Right atrium auricular region (tissue), 2 donors: ENCODE measurements around the gene SDHB. TPM values are rescaled to one million over a fixed set of nuclear protein-coding genes. Genes with fewer than 3 reads are reported as not detected.

Experiments used
- DNase-seq: peaks from one replicate; pipeline ENCODE4 v3.0.0-alpha.2; 2019; ENCODE audit warnings: low spot score
- H3K27ac ChIP-seq, 2 donors: fragments of 200-600 bp; sonication (generic); 1 replicate in 1 of 2; 2 replicates in 1 of 2; pipeline ENCODE4 v1.5.1; 2016 to 2019
- H3K27me3 ChIP-seq, 2 donors: fragments of 200-600 bp; sonication (generic); one replicate each; pipeline versions ENCODE4 v1.5.1 to v1.6.0; 2017 to 2019
- H3K36me3 ChIP-seq: fragments of 200-600 bp; sonication (generic); one replicate; pipeline ENCODE4 v1.5.1; 2016
- H3K4me1 ChIP-seq, 2 donors: fragments of 200-600 bp; sonication (generic); one replicate each; pipeline versions ENCODE4 v1.5.1 to v1.6.0; 2017 to 2019
- H3K4me3 ChIP-seq, 2 donors: fragments of 200-600 bp; sonication (generic); 1 replicate in 1 of 2; 2 replicates in 1 of 2; pipeline ENCODE4 v1.5.1; 2017 to 2019; ENCODE audit warnings: mild to moderate bottlenecking in 1 of 2, moderate library complexity in 1 of 2
- H3K9me3 ChIP-seq, 2 donors: fragments of 200-600 bp; sonication (generic); one replicate each; pipeline ENCODE4 v1.5.1; 2019
- CTCF ChIP-seq, 2 donors: fragments of 200-600 bp; sonication (generic); IDR thresholded peaks; one replicate each; pipeline ENCODE4 v1.5.1; 2019; ENCODE audit warnings: antibody characterized with exemption in 2 of 2
- total RNA-seq, 2 donors: library from RNA; depleted of rRNA; stranded (reverse); fragments of >200 nt; gene quantifications; one replicate each; pipeline ENCODE4 v1.1.0, GENCODE V29; 2016

The SDHB gene
- total RNA-seq, 2 donors from 2014 or later = 240 to 528 TPM

- H3K27ac ChIP-seq = no peak overlapping the region
- H3K27me3 ChIP-seq = no peaks in the 10 kb centered on the region
- no peak for TF ChIP-seq CTCF (IDR thresholded peaks at IDR 0.05)
- H3K4me1 ChIP-seq = peaks cover 0 to 5% of the 10 kb centered on the region in 2 donors
- H3K36me3 ChIP-seq = peaks cover 83% of the 10 kb centered on the region
- H3K4me3 ChIP-seq = no peak overlapping the region
- no peak for DNase-seq
- no peaks in the 10 kb centered on the region for H3K9me3 ChIP-seq
These were observed 13.7 kb downstream of the SDHB start for GRCh38 chr1:17040135-17040534.

- Histone ChIP-seq H3K4me3 (no peak overlapping the region), H3K9me3 (no peaks in the 10 kb centered on the region), H3K27me3 (no peaks in the 10 kb centered on the region), H3K4me1 (no peaks in the 10 kb centered on the region), H3K27ac (no peak overlapping the region), H3K36me3 (peaks cover 80% of the 10 kb centered on the region)
- no peak for DNase-seq
- no peak for TF ChIP-seq CTCF (IDR thresholded peaks at IDR 0.05)
These were observed 14.3 kb downstream of the SDHB start for GRCh38 chr1:17039522-17039921.

- Histone ChIP-seq H3K4me1 (no peaks in the 10 kb centered on the region), H3K27me3 (no peaks in the 10 kb centered on the region), H3K36me3 (peaks cover 78% of the 10 kb centered on the region), H3K4me3 (no peak overlapping the region), H3K27ac (no peak overlapping the region), H3K9me3 (no peaks in the 10 kb centered on the region)
- TF ChIP-seq CTCF (IDR thresholded peaks at IDR 0.05) = no peak
- no peak for DNase-seq
These were observed 20.4 kb downstream of the SDHB start for GRCh38 chr1:17033481-17033880.

GRCh38 chr1:17032741-17033140, 21.1 kb downstream of the SDHB start:
- peaks cover 86% of the 10 kb centered on the region for H3K36me3 ChIP-seq
- TF ChIP-seq CTCF (IDR thresholded peaks at IDR 0.05) = no peak
- no peak for DNase-seq
- no peaks in the 10 kb centered on the region for H3K9me3 ChIP-seq
- H3K27me3 ChIP-seq = no peaks in the 10 kb centered on the region
- no peaks in the 10 kb centered on the region for H3K4me1 ChIP-seq
- H3K4me3 ChIP-seq = no peak overlapping the region
- no peak overlapping the region for H3K27ac ChIP-seq

- H3K4me1 ChIP-seq = no peaks in the 10 kb centered on the region
- no peaks in the 10 kb centered on the region for H3K9me3 ChIP-seq
- no peak overlapping the region for H3K4me3 ChIP-seq
- H3K27me3 ChIP-seq = no peaks in the 10 kb centered on the region
- H3K36me3 ChIP-seq = peaks cover 86% of the 10 kb centered on the region
- H3K27ac ChIP-seq = no peak overlapping the region
- TF ChIP-seq CTCF (IDR thresholded peaks at IDR 0.05) = no peak
- DNase-seq = no peak
These were observed 22.4 kb downstream of the SDHB start for GRCh38 chr1:17031436-17031835.

- DNase-seq = no peak
- Histone ChIP-seq H3K4me3 (no peak overlapping the region), H3K4me1 (no peaks in the 10 kb centered on the region), H3K36me3 (peaks cover 88% of the 10 kb centered on the region), H3K27ac (no peak overlapping the region), H3K9me3 (no peaks in the 10 kb centered on the region), H3K27me3 (no peaks in the 10 kb centered on the region)
- no peak for TF ChIP-seq CTCF (IDR thresholded peaks at IDR 0.05)
These were observed 23.6 kb downstream of the SDHB start for GRCh38 chr1:17030206-17030605.
